Renal pelvis (tissue), 4 donors: ENCODE results near the gene ARHGAP10. TPM values are rescaled to one million over a fixed set of nuclear protein-coding genes. Genes with fewer than 3 reads are reported as not detected.
"Not testable (repeated sequence)": the region's sequence is repeated elsewhere in the genome, so short reads cannot be mapped to it uniquely, and the experiment has no call there.

Source experiments
- DNase-seq: peaks from one replicate; pipeline ENCODE4 v3.0.0-alpha.2; 2013
- polyA plus RNA-seq, 3 donors: library from polyadenylated mRNA; unstranded; fragments of 120-200 nt; gene quantifications; one replicate each; pipeline ENCODE4 v1.2.1, GENCODE V29; 2013; ENCODE audit not compliant: insufficient read length in 3 of 3

Gene ARHGAP10
- polyA plus RNA-seq, 3 donors, result 19.1 to 20.2 (median 20.1) TPM

GRCh38 chr4:147891476-147892115 lies 159.7 kb downstream of the ARHGAP10 start:
- no peak for DNase-seq

- DNase-seq, result no peak
These were observed 167.6 kb downstream of the ARHGAP10 start for GRCh38 chr4:147899512-147899911.

GRCh38 chr4:147901388-147901787 lies 169.5 kb downstream of the ARHGAP10 start:
- no peak for DNase-seq

GRCh38 chr4:147901916-147902315 lies 170.0 kb downstream of the ARHGAP10 start:
- no peak for DNase-seq

GRCh38 chr4:147909225-147909624 lies 177.3 kb downstream of the ARHGAP10 start:
- no peak for DNase-seq

- DNase-seq, result no peak
These were observed 178.4 kb downstream of the ARHGAP10 start for GRCh38 chr4:147910315-147910714.

GRCh38 chr4:147912106-147912505 lies 180.2 kb downstream of the ARHGAP10 start:
- not testable (repeated sequence) for DNase-seq

- DNase-seq, result no peak
These were observed 181.2 kb downstream of the ARHGAP10 start for GRCh38 chr4:147913137-147913536.

- no peak for DNase-seq
These were observed 184.5 kb downstream of the ARHGAP10 start for GRCh38 chr4:147916351-147916750.

- DNase-seq, result no peak
These were observed 191.5 kb downstream of the ARHGAP10 start for GRCh38 chr4:147923381-147923780.

- no peak for DNase-seq
These were observed 192.0 kb downstream of the ARHGAP10 start for GRCh38 chr4:147923854-147924253.

GRCh38 chr4:147924604-147925412 lies 192.9 kb downstream of the ARHGAP10 start:
- peak; percentile 58 for DNase-seq

GRCh38 chr4:147927377-147928137 lies 195.7 kb downstream of the ARHGAP10 start:
- DNase-seq, result no peak

GRCh38 chr4:147928400-147928799 lies 196.5 kb downstream of the ARHGAP10 start:
- DNase-seq, result no peak

GRCh38 chr4:147929746-147930145 lies 197.9 kb downstream of the ARHGAP10 start:
- DNase-seq, result no peak

- no peak for DNase-seq
These were observed 201.4 kb downstream of the ARHGAP10 start for GRCh38 chr4:147933316-147933715.

GRCh38 chr4:147933779-147934178 lies 201.9 kb downstream of the ARHGAP10 start:
- DNase-seq, result no peak

GRCh38 chr4:147938496-147938895 lies 206.6 kb downstream of the ARHGAP10 start:
- no peak for DNase-seq

- no peak for DNase-seq
These were observed 208.3 kb downstream of the ARHGAP10 start for GRCh38 chr4:147940171-147940570.

- DNase-seq, result no peak
These were observed 209.5 kb downstream of the ARHGAP10 start for GRCh38 chr4:147941373-147941772.

GRCh38 chr4:147942729-147943128 lies 210.8 kb downstream of the ARHGAP10 start:
- no peak for DNase-seq

- DNase-seq, result no peak
These were observed 211.3 kb downstream of the ARHGAP10 start for GRCh38 chr4:147943159-147943638.
